ENCODE data around the gene MORF4L1. TPM values are rescaled to one million over a fixed set of nuclear protein-coding genes. Genes with fewer than 3 reads are reported as not detected.

The MORF4L1 gene
- total RNA-seq, 4 donors from 2014 or later = 83.6 to 293 (median 156) TPM

DNA sequence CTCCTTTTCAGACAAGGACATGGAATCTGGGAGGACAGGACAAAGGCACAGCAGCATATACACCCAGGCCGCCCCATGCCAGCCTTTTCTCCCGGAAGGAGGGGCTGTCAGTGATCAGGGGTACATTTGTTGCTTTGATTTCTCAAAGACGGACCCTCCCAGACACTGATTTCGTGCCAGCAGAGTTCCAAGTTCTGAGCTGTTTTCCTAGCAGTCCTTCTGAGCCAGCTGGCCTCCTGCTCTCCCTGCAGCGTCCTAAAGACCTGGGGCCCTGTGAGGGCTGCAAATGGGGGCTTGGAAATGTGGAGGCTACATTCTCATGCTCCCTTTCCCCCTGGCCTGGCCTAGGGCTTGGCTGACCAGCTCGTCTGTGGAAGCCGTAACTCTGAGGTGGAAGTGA lies 49.8 kb downstream of the MORF4L1 start:
- peak overlapping the region in 2 of 4 donors; percentile 17 to 21 for H3K27ac ChIP-seq
- H3K27me3 ChIP-seq = no peaks in the 10 kb centered on the region
- WGBS, 2 donors = 76 to 79% methylated on average over 4 to 7 of the region's 7 CpGs
- no peak for DNase-seq
- no peaks in the 10 kb centered on the region for H3K9me3 ChIP-seq
- H3K4me1 ChIP-seq = peaks cover 0 to 16% (median 0%) of the 10 kb centered on the region in 3 donors
- peaks cover 20 to 100% (median 24%) of the 10 kb centered on the region in 3 donors for H3K36me3 ChIP-seq
- TF ChIP-seq, protein P1, sequence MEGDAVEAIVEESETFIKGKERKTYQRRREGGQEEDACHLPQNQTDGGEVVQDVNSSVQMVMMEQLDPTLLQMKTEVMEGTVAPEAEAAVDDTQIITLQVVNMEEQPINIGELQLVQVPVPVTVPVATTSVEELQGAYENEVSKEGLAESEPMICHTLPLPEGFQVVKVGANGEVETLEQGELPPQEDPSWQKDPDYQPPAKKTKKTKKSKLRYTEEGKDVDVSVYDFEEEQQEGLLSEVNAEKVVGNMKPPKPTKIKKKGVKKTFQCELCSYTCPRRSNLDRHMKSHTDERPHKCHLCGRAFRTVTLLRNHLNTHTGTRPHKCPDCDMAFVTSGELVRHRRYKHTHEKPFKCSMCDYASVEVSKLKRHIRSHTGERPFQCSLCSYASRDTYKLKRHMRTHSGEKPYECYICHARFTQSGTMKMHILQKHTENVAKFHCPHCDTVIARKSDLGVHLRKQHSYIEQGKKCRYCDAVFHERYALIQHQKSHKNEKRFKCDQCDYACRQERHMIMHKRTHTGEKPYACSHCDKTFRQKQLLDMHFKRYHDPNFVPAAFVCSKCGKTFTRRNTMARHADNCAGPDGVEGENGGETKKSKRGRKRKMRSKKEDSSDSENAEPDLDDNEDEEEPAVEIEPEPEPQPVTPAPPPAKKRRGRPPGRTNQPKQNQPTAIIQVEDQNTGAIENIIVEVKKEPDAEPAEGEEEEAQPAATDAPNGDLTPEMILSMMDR (IDR thresholded peaks at IDR 0.05) = no peak
- TF ChIP-seq POLR2A (IDR thresholded peaks at IDR 0.05) = no peak
- no peak overlapping the region for H3K4me3 ChIP-seq
- intact Hi-C loops (cut with DNase I) = no loop called here

DNA sequence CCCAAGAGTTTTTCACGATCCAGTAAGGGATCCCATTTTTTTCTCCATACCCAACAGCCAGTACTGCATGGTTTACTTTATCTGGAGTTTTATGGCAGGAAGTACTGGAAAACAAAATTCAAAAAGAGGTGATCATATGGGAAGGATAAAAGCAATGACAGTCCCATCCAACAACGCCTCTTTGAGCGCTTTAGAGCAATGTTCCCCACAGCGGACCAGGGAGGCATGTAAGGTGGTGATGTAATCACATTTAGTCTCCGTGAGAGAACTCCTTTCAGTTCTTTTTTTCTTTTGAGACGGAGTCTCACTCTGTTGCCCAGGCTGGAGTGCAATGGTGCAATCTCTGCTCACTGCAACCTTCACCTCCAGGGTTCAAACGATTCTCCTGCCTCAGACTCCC lies 50.3 kb downstream of the MORF4L1 start:
- H3K9me3 ChIP-seq = no peaks in the 10 kb centered on the region
- intact Hi-C loops (cut with DNase I) = no loop called here
- peaks cover 20 to 100% (median 24%) of the 10 kb centered on the region in 3 donors for H3K36me3 ChIP-seq
- H3K4me1 ChIP-seq = peaks cover 0 to 20% (median 0%) of the 10 kb centered on the region in 3 donors
- no peak for DNase-seq
- no peak for TF ChIP-seq POLR2A (IDR thresholded peaks at IDR 0.05)
- TF ChIP-seq, protein P1 (IDR thresholded peaks at IDR 0.05) = no peak
- WGBS, 2 donors = 75 to 79% methylated on average over 7 of the region's 7 CpGs
- H3K27me3 ChIP-seq = no peaks in the 10 kb centered on the region
- H3K4me3 ChIP-seq = no peak overlapping the region
- H3K27ac ChIP-seq = peak overlapping the region in 1 of 4 donors; percentile 17

DNA sequence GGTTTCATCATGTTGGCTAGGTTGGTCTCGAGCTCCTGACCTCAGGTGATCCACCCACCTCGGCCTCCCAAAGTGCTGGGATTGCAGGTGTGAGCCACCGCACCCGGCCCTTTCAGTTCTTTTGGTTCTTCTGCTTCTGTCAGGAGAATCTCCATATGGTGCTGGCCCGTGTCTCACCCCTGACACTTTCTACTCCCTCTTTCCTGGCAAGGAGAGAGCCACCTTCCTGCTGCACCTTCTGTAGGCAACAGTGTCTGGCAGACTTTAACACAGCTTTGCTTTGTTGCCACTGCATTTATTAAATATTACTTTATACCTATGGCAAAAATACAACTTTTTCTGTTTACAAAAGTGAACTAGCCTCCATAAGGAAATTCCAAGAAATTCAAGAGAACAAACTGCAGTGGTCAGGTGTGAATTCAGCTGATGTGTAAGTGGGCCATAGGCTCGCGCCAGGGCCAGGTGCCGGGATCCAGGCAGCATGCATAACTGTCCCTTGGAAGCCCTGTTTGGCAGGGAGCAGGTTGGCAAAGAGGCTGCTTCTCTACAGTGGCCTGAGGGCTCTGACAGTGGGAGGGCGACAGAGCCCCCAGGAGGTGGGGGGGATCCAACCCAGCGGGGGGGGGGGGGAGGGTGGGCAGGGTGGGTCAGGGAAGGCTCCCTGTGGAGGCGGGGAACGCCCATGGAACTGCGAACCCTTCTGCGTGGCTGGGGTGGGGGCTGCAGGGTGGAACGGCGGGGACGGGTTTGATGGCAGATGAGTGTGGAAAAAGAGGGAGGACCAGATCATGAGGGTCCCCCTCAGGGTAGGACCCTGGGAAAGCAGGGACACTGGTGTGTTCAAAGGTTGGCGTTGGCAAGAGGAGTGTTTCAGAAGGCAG lies 51.0 kb downstream of the MORF4L1 start:
- Histone ChIP-seq H3K27me3 (no peaks in the 10 kb centered on the region), H3K9me3 (no peaks in the 10 kb centered on the region), H3K4me3 (no peak overlapping the region), H3K27ac (no peak overlapping the region), H3K4me1 (peaks cover 0 to 20% (median 0%) of the 10 kb centered on the region in 3 donors), H3K36me3 (peaks cover 20 to 95% (median 24%) of the 10 kb centered on the region in 3 donors)
- TF ChIP-seq, protein P1 (IDR thresholded peaks at IDR 0.05) = no peak
- no peak for TF ChIP-seq POLR2A (IDR thresholded peaks at IDR 0.05)
- intact Hi-C loops (cut with DNase I) = no loop called here
- WGBS, 2 donors = 86 to 88% methylated on average over 10 to 12 of the region's 18 CpGs
- DNase-seq = no peak

DNA sequence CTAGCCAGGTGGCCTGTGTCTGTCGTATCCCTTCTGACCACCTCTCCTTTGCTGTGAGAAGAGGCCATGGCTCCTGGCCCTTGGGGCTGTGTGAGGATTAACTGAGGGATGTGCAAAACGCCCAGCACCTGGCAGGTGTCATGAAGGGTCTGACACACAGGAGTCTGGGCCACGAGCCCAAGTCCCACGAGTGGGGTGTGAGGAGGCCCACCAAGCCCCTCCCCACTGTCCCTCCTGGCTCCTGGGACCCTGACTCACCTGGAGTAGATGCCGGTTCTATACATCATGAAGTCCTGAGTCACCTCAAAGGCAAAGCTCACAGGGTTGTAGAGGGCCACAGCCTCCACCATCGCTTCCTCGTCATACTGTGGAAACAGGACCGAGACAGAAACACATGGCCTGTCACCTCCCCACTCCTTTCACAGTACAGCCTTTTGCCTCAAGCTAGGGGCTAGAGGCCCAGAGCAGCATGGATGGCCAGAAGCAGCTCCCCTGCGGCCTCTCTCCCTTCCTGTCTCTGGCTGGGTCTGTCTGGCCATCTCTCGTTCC lies 52.5 kb downstream of the MORF4L1 start:
- Histone ChIP-seq H3K27ac (no peak overlapping the region), H3K4me3 (no peak overlapping the region), H3K36me3 (peaks cover 20 to 80% (median 24%) of the 10 kb centered on the region in 3 donors), H3K9me3 (no peaks in the 10 kb centered on the region), H3K27me3 (no peaks in the 10 kb centered on the region), H3K4me1 (peaks cover 0 to 29% (median 0%) of the 10 kb centered on the region in 3 donors)
- no peak for DNase-seq
- TF ChIP-seq, protein P1 (IDR thresholded peaks at IDR 0.05) = no peak
- intact Hi-C loops (cut with DNase I) = no loop called here
- 71 to 89% methylated on average over 3 to 5 of the region's 10 CpGs for WGBS, 2 donors
